Measurements from ENCODE around the gene PRKCA. TPM values are rescaled to one million over a fixed set of nuclear protein-coding genes. Genes with fewer than 3 reads are reported as not detected.

Gene PRKCA
- total and polyA plus RNA-seq, 2 donors (not counting 3 experiments of a cell fraction or from before 2014, with no cell fraction given): 7.5 to 34.2 TPM

DNA sequence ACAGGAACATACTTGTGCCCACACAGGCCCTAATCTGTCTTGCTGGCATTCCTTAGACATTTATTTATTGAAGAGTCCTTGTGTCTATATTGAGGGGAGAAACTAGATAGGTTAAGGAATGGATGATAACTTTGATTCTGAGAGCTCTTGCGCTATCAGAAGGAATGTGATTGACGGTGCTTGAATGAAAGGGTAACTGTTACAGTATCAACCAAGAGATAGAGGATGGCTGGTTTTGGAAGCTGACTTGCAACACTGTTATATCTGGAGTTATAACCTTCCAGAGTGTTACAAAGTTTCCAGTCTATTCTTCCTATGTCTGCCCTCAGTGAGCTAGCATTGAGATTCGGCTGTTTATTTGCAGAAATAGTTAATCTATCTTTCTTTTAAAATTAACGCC, 36.5 kb downstream of the PRKCA start:
- H4K20me1 ChIP-seq (replicated peaks; ENCODE audit: control insufficient read depth, extremely low read depth, insufficient read depth, low read length): no peaks in the 10 kb centered on the region
- FAIRE-seq (no peak), DNase-seq (ENCODE audit: low read depth, low spot score) (no peak)
- intact Hi-C loops (cut with micrococcal nuclease): no loop called here
- H3K9ac ChIP-seq (replicated peaks; ENCODE audit: extremely low read depth, insufficient read depth, low read length): no peak overlapping the region
- ChIA-PET CTCF (interaction anchor here (1.0 to 1.4 kb wide), 4 partner anchors 21 to 335 kb away, joined by 3 to 5 read pairs (median 4); no protein-coding TSS in a partner anchor), POLR2A (no interaction called here)
- no peak overlapping the region for H3K27ac ChIP-seq (ENCODE audit: insufficient read depth, low read depth, low read length)
- dilution Hi-C loops (cut with MboI; ENCODE audit: extremely low pct_ligation_motif_present, low sequenced_read_pairs): no loop called here
- no peaks in the 10 kb centered on the region for H3K9me1 ChIP-seq (replicated peaks; ENCODE audit: control insufficient read depth, extremely low read depth, insufficient read depth, low read length)
- peaks cover 7% of the 10 kb centered on the region for H3K4me1 ChIP-seq (ENCODE audit: control insufficient read depth, extremely low read depth, insufficient read depth, low read length)
- H3K79me2 ChIP-seq (ENCODE audit: control insufficient read depth, insufficient read depth, low read length): peaks cover 10% of the 10 kb centered on the region
- H2AFZ ChIP-seq (ENCODE audit: low read depth, low read length): no peak overlapping the region
- TF ChIP-seq FOS (IDR thresholded peaks at IDR 0.05; ENCODE audit: borderline replicate concordance, insufficient read depth, low read length): no peak
- TF ChIP-seq, protein P1, sequence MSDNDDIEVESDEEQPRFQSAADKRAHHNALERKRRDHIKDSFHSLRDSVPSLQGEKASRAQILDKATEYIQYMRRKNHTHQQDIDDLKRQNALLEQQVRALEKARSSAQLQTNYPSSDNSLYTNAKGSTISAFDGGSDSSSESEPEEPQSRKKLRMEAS (IDR thresholded peaks at IDR 0.05; ENCODE audit: insufficient read depth, insufficient read length): no peak
- no peak for TF ChIP-seq POLR2AphosphoS5 (IDR thresholded peaks at IDR 0.05; ENCODE audit: insufficient read depth, low read depth, low read length)
- no peak for TF ChIP-seq EZH2 (IDR thresholded peaks at IDR 0.05; ENCODE audit: borderline replicate concordance, low read depth, low read length, severe bottlenecking)
- TF ChIP-seq JUN (IDR thresholded peaks at IDR 0.05; ENCODE audit: borderline replicate concordance, insufficient read depth, insufficient read length, low read depth): no peak
- TF ChIP-seq GATA2 (IDR thresholded peaks at IDR 0.05; ENCODE audit: insufficient read depth, insufficient read length, low read depth, low read length): no peak
- no peak overlapping the region for H3K4me2 ChIP-seq (ENCODE audit: insufficient read depth, low read length)
- no peaks in the 10 kb centered on the region for H3K27me3 ChIP-seq (ENCODE audit: control insufficient read depth in 2 of 2, insufficient read depth in 2 of 2, low read length in 2 of 2)
- no peak overlapping the region for H3K4me3 ChIP-seq (replicated peaks in 1 of 3; ENCODE audit: insufficient read depth in 1 of 3, low read depth in 1 of 3, low read length in 3 of 3)
- no peaks in the 10 kb centered on the region for H3K36me3 ChIP-seq (ENCODE audit: control insufficient read depth in 2 of 2, extremely low read depth in 1 of 2, insufficient read depth in 2 of 2, low read length in 2 of 2)
- no TSS peak for BruUV-seq (replicated peaks)
- no peaks in the 10 kb centered on the region for H3K9me3 ChIP-seq (replicated peaks; ENCODE audit: control insufficient read depth, insufficient read depth, low read length)

DNA sequence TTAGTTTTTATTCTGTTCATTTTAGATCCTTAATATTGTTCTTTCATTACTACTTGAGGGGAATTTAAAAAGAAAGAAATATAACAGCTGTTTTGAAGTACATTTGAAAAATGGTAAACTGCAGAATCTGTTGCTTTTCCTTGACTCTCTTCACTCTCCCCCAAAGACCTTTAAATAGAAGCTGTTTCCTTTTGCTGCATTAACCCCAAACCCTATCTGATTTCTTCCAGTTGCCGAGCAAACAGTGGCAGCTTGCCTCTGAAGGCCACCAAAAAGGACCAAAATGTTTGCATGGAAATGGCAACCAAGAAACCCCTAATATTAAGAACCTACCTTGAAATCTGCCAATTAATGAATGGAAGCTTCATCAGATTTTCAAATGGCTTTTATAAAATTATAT, 37.1 kb downstream of the PRKCA start:
- intact Hi-C loops (cut with micrococcal nuclease): no loop called here
- ChIA-PET POLR2A (interaction anchor here (0.6 kb wide), 1 partner anchor 39 kb away, joined by 4 read pairs; no protein-coding TSS in a partner anchor), CTCF (interaction anchor here (1.0 to 1.4 kb wide), 4 partner anchors 20 to 334 kb away, joined by 3 to 5 read pairs (median 4); no protein-coding TSS in a partner anchor)
- dilution Hi-C loops (cut with MboI; ENCODE audit: extremely low pct_ligation_motif_present, low sequenced_read_pairs): no loop called here
- Histone ChIP-seq H3K4me3 (replicated peaks in 1 of 3; ENCODE audit: insufficient read depth in 1 of 3, low read depth in 1 of 3, low read length in 3 of 3) (no peak overlapping the region), H3K9me1 (replicated peaks; ENCODE audit: control insufficient read depth, extremely low read depth, insufficient read depth, low read length) (no peaks in the 10 kb centered on the region), H2AFZ (ENCODE audit: low read depth, low read length) (no peak overlapping the region), H3K9ac (replicated peaks; ENCODE audit: extremely low read depth, insufficient read depth, low read length) (no peak overlapping the region), H3K4me2 (ENCODE audit: insufficient read depth, low read length) (no peak overlapping the region), H3K9me3 (replicated peaks; ENCODE audit: control insufficient read depth, insufficient read depth, low read length) (no peaks in the 10 kb centered on the region), H3K27me3 (ENCODE audit: control insufficient read depth in 2 of 2, insufficient read depth in 2 of 2, low read length in 2 of 2) (no peaks in the 10 kb centered on the region), H4K20me1 (replicated peaks; ENCODE audit: control insufficient read depth, extremely low read depth, insufficient read depth, low read length) (no peaks in the 10 kb centered on the region), H3K4me1 (ENCODE audit: control insufficient read depth, extremely low read depth, insufficient read depth, low read length) (peaks cover 7% of the 10 kb centered on the region), H3K36me3 (ENCODE audit: control insufficient read depth in 2 of 2, extremely low read depth in 1 of 2, insufficient read depth in 2 of 2, low read length in 2 of 2) (no peaks in the 10 kb centered on the region), H3K27ac (ENCODE audit: insufficient read depth, low read depth, low read length) (no peak overlapping the region), H3K79me2 (ENCODE audit: control insufficient read depth, insufficient read depth, low read length) (peaks cover 7% of the 10 kb centered on the region)
- DNase-seq (ENCODE audit: low read depth, low spot score) (no peak), FAIRE-seq (no peak)
- TF ChIP-seq, protein P2, sequence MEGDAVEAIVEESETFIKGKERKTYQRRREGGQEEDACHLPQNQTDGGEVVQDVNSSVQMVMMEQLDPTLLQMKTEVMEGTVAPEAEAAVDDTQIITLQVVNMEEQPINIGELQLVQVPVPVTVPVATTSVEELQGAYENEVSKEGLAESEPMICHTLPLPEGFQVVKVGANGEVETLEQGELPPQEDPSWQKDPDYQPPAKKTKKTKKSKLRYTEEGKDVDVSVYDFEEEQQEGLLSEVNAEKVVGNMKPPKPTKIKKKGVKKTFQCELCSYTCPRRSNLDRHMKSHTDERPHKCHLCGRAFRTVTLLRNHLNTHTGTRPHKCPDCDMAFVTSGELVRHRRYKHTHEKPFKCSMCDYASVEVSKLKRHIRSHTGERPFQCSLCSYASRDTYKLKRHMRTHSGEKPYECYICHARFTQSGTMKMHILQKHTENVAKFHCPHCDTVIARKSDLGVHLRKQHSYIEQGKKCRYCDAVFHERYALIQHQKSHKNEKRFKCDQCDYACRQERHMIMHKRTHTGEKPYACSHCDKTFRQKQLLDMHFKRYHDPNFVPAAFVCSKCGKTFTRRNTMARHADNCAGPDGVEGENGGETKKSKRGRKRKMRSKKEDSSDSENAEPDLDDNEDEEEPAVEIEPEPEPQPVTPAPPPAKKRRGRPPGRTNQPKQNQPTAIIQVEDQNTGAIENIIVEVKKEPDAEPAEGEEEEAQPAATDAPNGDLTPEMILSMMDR (IDR thresholded peaks at IDR 0.05; ENCODE audit: extremely low read depth in 1 of 2, insufficient read depth in 1 of 2, low read depth in 1 of 2, low read length in 2 of 2): no peak
- TF ChIP-seq FOS (IDR thresholded peaks at IDR 0.05; ENCODE audit: borderline replicate concordance, insufficient read depth, low read length) (no peak), EZH2 (IDR thresholded peaks at IDR 0.05; ENCODE audit: borderline replicate concordance, low read depth, low read length, severe bottlenecking) (no peak), POLR2AphosphoS5 (IDR thresholded peaks at IDR 0.05; ENCODE audit: insufficient read depth, low read depth, low read length) (no peak), POLR2A (IDR thresholded peaks at IDR 0.05; ENCODE audit: low read depth, low read length) (no peak), MYC (IDR thresholded peaks at IDR 0.05; ENCODE audit: low read depth, low read length) (no peak), JUN (IDR thresholded peaks at IDR 0.05; ENCODE audit: borderline replicate concordance, insufficient read depth, insufficient read length, low read depth) (no peak), GATA2 (IDR thresholded peaks at IDR 0.05; ENCODE audit: insufficient read depth, insufficient read length, low read depth, low read length) (no peak)
- TF ChIP-seq, protein P1 (IDR thresholded peaks at IDR 0.05; ENCODE audit: insufficient read depth, insufficient read length): no peak
- BruUV-seq (replicated peaks): no TSS peak

All from endothelial cell of umbilical vein (primary cell).